Neural progenitor cell (in vitro differentiated cells): ENCODE data around the gene ASTN2.

Source experiments
- CTCF ChIP-seq: fragments of 200-600 bp; sonication (generic); IDR thresholded peaks from 2 replicates; pipeline ENCODE4 v1.5.1; 2017; ENCODE audit warnings: antibody characterized with exemption, mild to moderate bottlenecking
- EZH2 ChIP-seq: fragments of 200-600 bp; sonication (generic); IDR thresholded peaks from 2 replicates; pipeline ENCODE4 v1.6.1; 2017; ENCODE audit warnings: antibody characterized with exemption, mild to moderate bottlenecking, moderate library complexity
- EZH2phosphoT487 ChIP-seq: fragments of 200-600 bp; sonication (generic); IDR thresholded peaks from 2 replicates; pipeline ENCODE4 v1.6.1; 2017; ENCODE audit warnings: antibody characterized with exemption

- no peak for TF ChIP-seq CTCF
- no peak for TF ChIP-seq EZH2phosphoT487
- no peak for TF ChIP-seq EZH2
Observed at GRCh38 chr9:116726602-116727001, 688.3 kb downstream of the ASTN2 start.
